ENCODE results near the gene PLK2.

Gene PLK2

GRCh38 chr5:58507715-58508114 is 47.8 kb upstream of the PLK2 start:
- Histone ChIP-seq H3K4me3 (ENCODE audit: low read depth, low read length) (no peak overlapping the region), H3K36me3 (ENCODE audit: control insufficient read depth in 2 of 2, insufficient read depth in 1 of 2, low read length in 2 of 2) (no peaks in the 10 kb centered on the region), H3K9me3 (ENCODE audit: control insufficient read depth, insufficient read depth, low read depth, low read length) (no peaks in the 10 kb centered on the region), H3K27ac (ENCODE audit: extremely low read depth, low read depth, low read length) (no peak overlapping the region), H3K4me1 (ENCODE audit: control insufficient read depth, insufficient read depth, low read length) (no peaks in the 10 kb centered on the region)
- POLR2A ChIA-PET, result no interaction called here
- CTCF ChIA-PET, result interaction anchor here (1.1 to 1.4 kb wide), 3 partner anchors 9 to 12 kb away, joined by 3 to 5 read pairs (median 4); no protein-coding TSS in a partner anchor
- no peak for TF ChIP-seq ZBTB6 (tag by site-specific recombination; IDR thresholded peaks at IDR 0.05)
- no peak for TF ChIP-seq ZNF10 (tag by site-specific recombination; IDR thresholded peaks at IDR 0.05)
- TF ChIP-seq ZFP69B (tag by site-specific recombination; IDR thresholded peaks at IDR 0.05), result no peak
- no peak for TF ChIP-seq SCRT2 (tag by site-specific recombination; IDR thresholded peaks at IDR 0.05)
- TF ChIP-seq ZFP37 (tag by site-specific recombination; IDR thresholded peaks at IDR 0.05), result no peak

GRCh38 chr5:58505971-58506640 is 46.2 kb upstream of the PLK2 start:
- Histone ChIP-seq H3K27ac (ENCODE audit: extremely low read depth, low read depth, low read length) (no peak overlapping the region), H3K36me3 (ENCODE audit: control insufficient read depth in 2 of 2, insufficient read depth in 1 of 2, low read length in 2 of 2) (no peaks in the 10 kb centered on the region), H3K4me1 (ENCODE audit: control insufficient read depth, insufficient read depth, low read length) (no peaks in the 10 kb centered on the region), H3K9me3 (ENCODE audit: control insufficient read depth, insufficient read depth, low read depth, low read length) (no peaks in the 10 kb centered on the region), H3K4me3 (ENCODE audit: low read depth, low read length) (no peak overlapping the region)
- TF ChIP-seq ZNF239 (tag by site-specific recombination; IDR thresholded peaks at IDR 0.05) (no peak), ZNF19 (tag by site-specific recombination; IDR thresholded peaks at IDR 0.05; ENCODE audit: low read depth) (no peak)
- POLR2A ChIA-PET, result interaction anchor here (0.6 kb wide), 1 partner anchor 22 kb away, joined by 4 read pairs; no protein-coding TSS in a partner anchor
- CTCF ChIA-PET, result interaction anchor here (0.9 to 2.5 kb wide), 2 partner anchors 344 to 727 kb away, joined by 3 to 13 read pairs; no protein-coding TSS in a partner anchor

GRCh38 chr5:58505502-58505901 is 45.6 kb upstream of the PLK2 start:
- POLR2A ChIA-PET, result interaction anchor here (0.6 kb wide), 1 partner anchor 23 kb away, joined by 4 read pairs; no protein-coding TSS in a partner anchor
- no peaks in the 10 kb centered on the region for H3K9me3 ChIP-seq (ENCODE audit: control insufficient read depth, insufficient read depth, low read depth, low read length)
- H3K4me3 ChIP-seq (ENCODE audit: low read depth, low read length), result no peak overlapping the region
- H3K36me3 ChIP-seq (ENCODE audit: control insufficient read depth in 2 of 2, insufficient read depth in 1 of 2, low read length in 2 of 2), result no peaks in the 10 kb centered on the region
- no peaks in the 10 kb centered on the region for H3K4me1 ChIP-seq (ENCODE audit: control insufficient read depth, insufficient read depth, low read length)
- CTCF ChIA-PET, result interaction anchor here (0.9 to 2.5 kb wide), 2 partner anchors 345 to 726 kb away, joined by 3 to 13 read pairs; no protein-coding TSS in a partner anchor
- H3K27ac ChIP-seq (ENCODE audit: extremely low read depth, low read depth, low read length), result no peak overlapping the region
- TF ChIP-seq MZF1 (tag by site-specific recombination; IDR thresholded peaks at IDR 0.05; ENCODE audit: borderline replicate concordance), result no peak
- no peak for TF ChIP-seq PATZ1 (tag by site-specific recombination; IDR thresholded peaks at IDR 0.05)
- TF ChIP-seq PRDM6 (tag by site-specific recombination; IDR thresholded peaks at IDR 0.05), result no peak
- no peak for TF ChIP-seq ZNF776 (tag by site-specific recombination; IDR thresholded peaks at IDR 0.05; ENCODE audit: borderline replicate concordance)
- no peak for TF ChIP-seq OVOL3 (tag by site-specific recombination; IDR thresholded peaks at IDR 0.05)
- no peak for TF ChIP-seq ZBTB49 (tag by site-specific recombination; IDR thresholded peaks at IDR 0.05; ENCODE audit: low read depth)
- no peak for TF ChIP-seq ZNF549 (tag by site-specific recombination; IDR thresholded peaks at IDR 0.05)
- TF ChIP-seq ZNF664 (tag by site-specific recombination; IDR thresholded peaks at IDR 0.05), result no peak
- no peak for TF ChIP-seq ZNF555 (tag by site-specific recombination; conservative IDR thresholded peaks at IDR 0.05)
- no peak for TF ChIP-seq SP2 (tag by site-specific recombination; IDR thresholded peaks at IDR 0.05)
- no peak for TF ChIP-seq ZFP41 (tag by site-specific recombination; IDR thresholded peaks at IDR 0.05; ENCODE audit: borderline replicate concordance)
- TF ChIP-seq ZNF777 (tag by site-specific recombination; IDR thresholded peaks at IDR 0.05; ENCODE audit: borderline replicate concordance), result no peak
- TF ChIP-seq ZBTB21 (tag by site-specific recombination; IDR thresholded peaks at IDR 0.05), result no peak
- no peak for TF ChIP-seq KLF10 (tag by site-specific recombination; IDR thresholded peaks at IDR 0.05)
- TF ChIP-seq WT1 (tag by site-specific recombination; IDR thresholded peaks at IDR 0.05), result no peak
- no peak for TF ChIP-seq ZNF768 (tag by site-specific recombination; IDR thresholded peaks at IDR 0.05)

Data from HEK293 (cell line).